Measurements from ENCODE around the gene EPC2. TPM values are rescaled to one million over a fixed set of nuclear protein-coding genes. Genes with fewer than 3 reads are reported as not detected.
"Not testable (repeated sequence)": the region's sequence is repeated elsewhere in the genome, so short reads cannot be mapped to it uniquely, and the experiment has no call there.

EPC2 gene
- total RNA-seq, 1 experiment from 2014 or later, result 20.3 TPM

DNA sequence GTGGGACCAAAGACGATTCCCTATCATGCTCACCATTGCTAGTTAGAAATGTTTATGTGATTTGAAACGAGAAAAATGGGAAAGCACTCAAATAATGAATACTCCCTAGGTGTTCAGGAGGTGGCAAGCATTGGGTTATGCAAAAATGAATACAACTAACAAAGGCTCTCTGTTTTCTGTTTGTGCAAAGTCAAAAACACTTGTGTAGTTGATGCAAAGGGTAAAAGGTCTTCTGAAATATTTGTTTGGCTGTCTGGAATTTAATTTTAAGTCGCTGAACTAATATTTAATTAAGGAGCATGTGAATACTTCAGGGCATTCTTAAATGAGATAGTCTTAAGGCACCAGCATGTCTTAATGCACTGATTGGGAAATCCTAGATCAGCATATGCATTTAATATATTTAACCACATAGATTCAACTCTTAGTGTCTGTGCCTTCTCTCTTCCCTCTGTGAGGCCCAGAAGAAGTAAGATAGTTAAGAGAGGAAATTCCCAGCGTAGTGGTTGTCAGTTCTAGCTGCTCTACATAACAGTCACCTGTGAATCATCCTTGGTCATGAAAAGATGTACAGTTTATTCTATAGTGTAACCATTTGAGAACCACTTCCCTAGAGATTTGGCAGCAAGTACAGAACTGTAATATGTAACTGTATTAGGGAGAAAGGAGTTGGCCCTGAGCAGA lies 111.9 kb downstream of the EPC2 start:
- CTCF ChIA-PET, result no interaction called here
- Mint-ChIP-seq H3K4me1 (peaks cover 34% of the 10 kb centered on the region), H3K4me3 (no peak overlapping the region), H3K36me3 (peaks cover 2% of the 10 kb centered on the region; the same call in 1 of the 2 replicates), H3K27me3 (ENCODE audit: low read depth) (no peaks in the 10 kb centered on the region), H3K9me3 (no peaks in the 10 kb centered on the region), H3K27ac (0 out of 2 replicates have a peak overlapping the region, but pooled peaks have one; percentile 34)
- no peak for TF ChIP-seq ZNF416 (CRISPR knock-in tag; IDR thresholded peaks at IDR 0.05)
- TF ChIP-seq, protein P1, sequence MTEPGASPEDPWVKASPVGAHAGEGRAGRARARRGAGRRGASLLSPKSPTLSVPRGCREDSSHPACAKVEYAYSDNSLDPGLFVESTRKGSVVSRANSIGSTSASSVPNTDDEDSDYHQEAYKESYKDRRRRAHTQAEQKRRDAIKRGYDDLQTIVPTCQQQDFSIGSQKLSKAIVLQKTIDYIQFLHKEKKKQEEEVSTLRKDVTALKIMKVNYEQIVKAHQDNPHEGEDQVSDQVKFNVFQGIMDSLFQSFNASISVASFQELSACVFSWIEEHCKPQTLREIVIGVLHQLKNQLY (CRISPR knock-in tag; IDR thresholded peaks at IDR 0.05), result no peak
- ATAC-seq, result no peak
- no peak for DNase-seq (ENCODE audit: low spot score)
- POLR2A ChIA-PET, result no interaction called here

DNA sequence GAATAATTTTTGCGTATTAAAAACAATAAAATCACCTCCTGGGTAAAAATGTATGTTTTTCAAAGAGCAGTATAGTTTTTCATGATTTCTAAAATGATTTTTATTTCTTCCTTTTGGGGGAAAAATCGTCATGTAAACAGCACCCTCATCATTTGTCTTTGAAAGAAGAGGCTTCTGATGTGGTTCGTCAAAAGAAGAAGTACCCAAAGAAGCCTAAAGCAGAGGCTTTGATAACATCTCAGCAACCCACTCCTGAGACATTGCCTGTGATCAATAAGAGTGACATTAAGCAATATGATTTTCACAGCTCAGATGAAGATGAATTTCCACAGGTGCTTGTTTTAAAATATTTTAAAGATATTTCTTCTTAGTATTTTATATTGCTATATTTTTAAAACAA lies 120.3 kb downstream of the EPC2 start:
- TF ChIP-seq GRHL2 (CRISPR knock-in tag; IDR thresholded peaks at IDR 0.05; ENCODE audit: insufficient replicate concordance, severe bottlenecking) (no peak), ZNF263 (CRISPR knock-in tag; IDR thresholded peaks at IDR 0.05; ENCODE audit: low read depth) (no peak)
- Mint-ChIP-seq H3K36me3 (peaks cover 10% of the 10 kb centered on the region), H3K27ac (no peak overlapping the region), H3K27me3 (ENCODE audit: low read depth) (no peaks in the 10 kb centered on the region), H3K9me3 (no peaks in the 10 kb centered on the region), H3K4me1 (0 out of 2 replicates have a peak, but pooled peaks cover 3% of the 10 kb centered on the region), H3K4me3 (no peak overlapping the region)
- ChIA-PET CTCF (no interaction called here), POLR2A (no interaction called here)
- DNase-seq (ENCODE audit: low spot score), result no peak
- no peak for ATAC-seq

DNA sequence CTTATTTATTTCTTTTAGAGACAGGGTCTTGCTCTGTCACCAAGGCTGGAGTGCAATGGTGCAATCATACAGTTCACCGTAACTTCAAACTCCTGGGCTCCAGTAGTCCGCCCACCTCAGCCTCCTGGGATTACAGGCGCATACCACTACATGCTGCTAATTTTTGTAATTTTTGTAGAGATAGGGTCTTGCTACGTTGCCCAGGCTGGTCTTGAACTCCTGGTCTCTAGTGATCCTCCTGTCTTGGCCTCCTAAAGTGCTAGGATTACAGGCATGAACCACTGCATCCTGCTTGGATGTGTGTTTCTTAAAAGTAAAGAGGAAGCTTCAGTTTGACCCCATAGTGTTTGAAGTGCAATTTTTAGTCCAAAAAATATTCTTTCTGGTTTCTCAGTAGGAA lies 125.5 kb downstream of the EPC2 start:
- Mint-ChIP-seq H3K9me3 (no peaks in the 10 kb centered on the region), H3K4me3 (no peak overlapping the region), H3K27ac (no peak overlapping the region), H3K4me1 (no peaks in the 10 kb centered on the region), H3K36me3 (peaks cover 22% of the 10 kb centered on the region), H3K27me3 (ENCODE audit: low read depth) (no peaks in the 10 kb centered on the region)
- DNase-seq (ENCODE audit: low spot score) (no peak), ATAC-seq (no peak)
- TF ChIP-seq ZNF121 (CRISPR knock-in tag; IDR thresholded peaks at IDR 0.05) (peak; percentile 70), NR1H2 (CRISPR knock-in tag; IDR thresholded peaks at IDR 0.05) (no peak)
- POLR2A ChIA-PET, result no interaction called here
- CTCF ChIA-PET, result interaction anchor here (1.9 kb wide), 1 partner anchor 18 kb away, joined by 4 read pairs; no protein-coding TSS in a partner anchor

DNA sequence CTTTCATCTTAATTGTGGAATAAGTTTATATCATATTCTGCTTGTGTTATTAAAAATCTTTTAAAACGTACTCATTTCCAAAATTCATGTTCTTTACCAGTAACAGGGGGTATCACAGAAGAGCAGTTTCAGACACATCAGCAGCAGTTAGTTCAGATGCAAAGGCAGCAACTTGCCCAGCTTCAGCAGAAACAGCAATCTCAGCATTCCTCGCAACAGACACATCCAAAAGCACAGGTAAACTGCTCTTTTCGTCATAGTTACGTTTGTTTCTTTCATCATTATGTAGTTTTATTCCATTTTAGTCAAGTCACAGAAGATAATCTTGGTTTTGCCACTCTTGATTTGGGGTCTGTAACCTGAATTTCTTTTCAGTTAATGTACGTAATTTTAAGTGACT lies 137.0 kb downstream of the EPC2 start:
- no peak overlapping the region; the same call in 1 of the 2 replicates for H3K27ac Mint-ChIP-seq
- H3K36me3 Mint-ChIP-seq, result peaks cover 31% of the 10 kb centered on the region
- H3K4me1 Mint-ChIP-seq, result no peaks in the 10 kb centered on the region
- no peak for DNase-seq (ENCODE audit: low spot score)
- CTCF ChIA-PET, result interaction anchor here (0.8 kb wide), 1 partner anchor 239 kb away, joined by 3 read pairs; no protein-coding TSS in a partner anchor
- TF ChIP-seq, protein P2, sequence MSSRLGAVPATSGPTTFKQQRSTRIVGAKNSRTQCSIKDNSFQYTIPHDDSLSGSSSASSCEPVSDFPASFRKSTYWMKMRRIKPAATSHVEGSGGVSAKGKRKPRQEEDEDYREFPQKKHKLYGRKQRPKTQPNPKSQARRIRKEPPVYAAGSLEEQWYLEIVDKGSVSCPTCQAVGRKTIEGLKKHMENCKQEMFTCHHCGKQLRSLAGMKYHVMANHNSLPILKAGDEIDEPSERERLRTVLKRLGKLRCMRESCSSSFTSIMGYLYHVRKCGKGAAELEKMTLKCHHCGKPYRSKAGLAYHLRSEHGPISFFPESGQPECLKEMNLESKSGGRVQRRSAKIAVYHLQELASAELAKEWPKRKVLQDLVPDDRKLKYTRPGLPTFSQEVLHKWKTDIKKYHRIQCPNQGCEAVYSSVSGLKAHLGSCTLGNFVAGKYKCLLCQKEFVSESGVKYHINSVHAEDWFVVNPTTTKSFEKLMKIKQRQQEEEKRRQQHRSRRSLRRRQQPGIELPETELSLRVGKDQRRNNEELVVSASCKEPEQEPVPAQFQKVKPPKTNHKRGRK (CRISPR knock-in tag; IDR thresholded peaks at IDR 0.05; ENCODE audit: borderline replicate concordance), result no peak
- no peak for TF ChIP-seq TEAD1 (CRISPR knock-in tag; IDR thresholded peaks at IDR 0.05)
- TF ChIP-seq, protein P3, sequence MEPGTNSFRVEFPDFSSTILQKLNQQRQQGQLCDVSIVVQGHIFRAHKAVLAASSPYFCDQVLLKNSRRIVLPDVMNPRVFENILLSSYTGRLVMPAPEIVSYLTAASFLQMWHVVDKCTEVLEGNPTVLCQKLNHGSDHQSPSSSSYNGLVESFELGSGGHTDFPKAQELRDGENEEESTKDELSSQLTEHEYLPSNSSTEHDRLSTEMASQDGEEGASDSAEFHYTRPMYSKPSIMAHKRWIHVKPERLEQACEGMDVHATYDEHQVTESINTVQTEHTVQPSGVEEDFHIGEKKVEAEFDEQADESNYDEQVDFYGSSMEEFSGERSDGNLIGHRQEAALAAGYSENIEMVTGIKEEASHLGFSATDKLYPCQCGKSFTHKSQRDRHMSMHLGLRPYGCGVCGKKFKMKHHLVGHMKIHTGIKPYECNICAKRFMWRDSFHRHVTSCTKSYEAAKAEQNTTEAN (CRISPR knock-in tag; IDR thresholded peaks at IDR 0.05), result no peak
- H3K27me3 Mint-ChIP-seq (ENCODE audit: low read depth), result no peaks in the 10 kb centered on the region
- H3K4me3 Mint-ChIP-seq, result no peak overlapping the region
- no peaks in the 10 kb centered on the region for H3K9me3 Mint-ChIP-seq
- no peak for ATAC-seq
- POLR2A ChIA-PET, result no interaction called here

DNA sequence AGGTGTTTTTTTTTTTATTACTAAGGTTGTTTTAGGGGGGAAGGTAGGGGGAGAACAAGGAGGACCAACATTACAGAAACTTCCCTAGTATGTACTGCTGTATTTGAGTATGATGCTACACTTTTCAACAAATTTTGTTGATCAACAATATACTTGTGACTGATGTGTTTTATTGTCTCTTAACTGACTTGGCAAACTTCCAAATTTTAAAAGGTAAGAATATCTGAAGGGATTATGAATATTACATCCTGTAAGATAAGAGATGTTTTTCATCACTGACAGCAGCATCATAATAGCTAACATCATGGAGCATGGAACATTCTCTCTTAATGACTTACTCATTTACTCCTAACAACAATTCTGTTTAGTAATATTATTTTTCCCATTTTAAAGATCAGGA lies 144.5 kb downstream of the EPC2 start:
- Mint-ChIP-seq H3K27me3 (ENCODE audit: low read depth) (no peaks in the 10 kb centered on the region), H3K4me1 (peaks cover 11% of the 10 kb centered on the region), H3K4me3 (no peak overlapping the region), H3K27ac (no peak overlapping the region), H3K36me3 (peaks cover 17% of the 10 kb centered on the region), H3K9me3 (peaks cover 5% of the 10 kb centered on the region; the same call in 1 of the 2 replicates)
- CTCF ChIA-PET, result no interaction called here
- POLR2A ChIA-PET, result no interaction called here
- TF ChIP-seq GABPB1 (CRISPR knock-in tag; IDR thresholded peaks at IDR 0.05) (no peak), PRRX2 (CRISPR knock-in tag; IDR thresholded peaks at IDR 0.05) (no peak), FOXK1 (CRISPR knock-in tag; IDR thresholded peaks at IDR 0.05) (no peak), CBFB (CRISPR knock-in tag; IDR thresholded peaks at IDR 0.05; ENCODE audit: low read depth) (no peak), KAT7 (CRISPR knock-in tag; IDR thresholded peaks at IDR 0.05; ENCODE audit: borderline replicate concordance) (no peak)
- TF ChIP-seq, protein P4, sequence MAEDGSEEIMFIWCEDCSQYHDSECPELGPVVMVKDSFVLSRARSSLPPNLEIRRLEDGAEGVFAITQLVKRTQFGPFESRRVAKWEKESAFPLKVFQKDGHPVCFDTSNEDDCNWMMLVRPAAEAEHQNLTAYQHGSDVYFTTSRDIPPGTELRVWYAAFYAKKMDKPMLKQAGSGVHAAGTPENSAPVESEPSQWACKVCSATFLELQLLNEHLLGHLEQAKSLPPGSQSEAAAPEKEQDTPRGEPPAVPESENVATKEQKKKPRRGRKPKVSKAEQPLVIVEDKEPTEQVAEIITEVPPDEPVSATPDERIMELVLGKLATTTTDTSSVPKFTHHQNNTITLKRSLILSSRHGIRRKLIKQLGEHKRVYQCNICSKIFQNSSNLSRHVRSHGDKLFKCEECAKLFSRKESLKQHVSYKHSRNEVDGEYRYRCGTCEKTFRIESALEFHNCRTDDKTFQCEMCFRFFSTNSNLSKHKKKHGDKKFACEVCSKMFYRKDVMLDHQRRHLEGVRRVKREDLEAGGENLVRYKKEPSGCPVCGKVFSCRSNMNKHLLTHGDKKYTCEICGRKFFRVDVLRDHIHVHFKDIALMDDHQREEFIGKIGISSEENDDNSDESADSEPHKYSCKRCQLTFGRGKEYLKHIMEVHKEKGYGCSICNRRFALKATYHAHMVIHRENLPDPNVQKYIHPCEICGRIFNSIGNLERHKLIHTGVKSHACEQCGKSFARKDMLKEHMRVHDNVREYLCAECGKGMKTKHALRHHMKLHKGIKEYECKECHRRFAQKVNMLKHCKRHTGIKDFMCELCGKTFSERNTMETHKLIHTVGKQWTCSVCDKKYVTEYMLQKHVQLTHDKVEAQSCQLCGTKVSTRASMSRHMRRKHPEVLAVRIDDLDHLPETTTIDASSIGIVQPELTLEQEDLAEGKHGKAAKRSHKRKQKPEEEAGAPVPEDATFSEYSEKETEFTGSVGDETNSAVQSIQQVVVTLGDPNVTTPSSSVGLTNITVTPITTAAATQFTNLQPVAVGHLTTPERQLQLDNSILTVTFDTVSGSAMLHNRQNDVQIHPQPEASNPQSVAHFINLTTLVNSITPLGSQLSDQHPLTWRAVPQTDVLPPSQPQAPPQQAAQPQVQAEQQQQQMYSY (CRISPR knock-in tag; IDR thresholded peaks at IDR 0.05), result no peak
- ATAC-seq (no peak), DNase-seq (ENCODE audit: low spot score) (no peak)

DNA sequence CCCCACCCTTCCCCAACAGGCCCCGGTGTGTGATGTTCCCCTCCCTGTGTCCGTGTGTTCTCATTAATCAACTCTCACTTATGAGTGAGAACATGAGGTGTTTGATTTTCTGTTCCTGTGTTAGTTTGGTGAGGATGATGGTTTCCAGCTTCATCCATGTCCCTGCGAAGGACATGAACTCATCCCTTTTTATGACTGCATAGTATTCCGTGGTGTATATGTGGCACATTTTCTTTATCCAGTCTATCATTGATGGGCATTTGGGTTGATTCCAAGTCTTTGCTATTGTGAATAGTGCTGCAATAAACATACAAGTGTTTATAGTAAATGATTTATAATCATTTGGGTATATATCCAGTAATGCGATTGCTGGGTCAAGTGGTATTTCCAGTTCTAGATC lies 145.6 kb downstream of the EPC2 start:
- H3K27ac Mint-ChIP-seq, result not testable (repeated sequence)

More for the DNA sequence above, 145.6 kb downstream of the EPC2 start:
- ATAC-seq; CTCF ChIA-PET; H3K4me3 Mint-ChIP-seq; DNase-seq (ENCODE audit: low spot score); H3K27me3 Mint-ChIP-seq (ENCODE audit: low read depth); POLR2A ChIA-PET; H3K36me3 Mint-ChIP-seq; H3K9me3 Mint-ChIP-seq: not testable (repeated sequence)
- peaks cover 14% of the 10 kb centered on the region for H3K4me1 Mint-ChIP-seq

Data from WTC11 (cell line).